Vagina (tissue), 2 donors: Measurements from ENCODE around the gene SSH3.

ENCODE experiments used
- CTCF ChIP-seq, 3 experiments: fragments of 450-650 bp in 2 of 3; fragments of 200-600 bp in 1 of 3; sonication (generic) in 1 of 3; IDR thresholded peaks; one replicate each; pipeline ENCODE4 v1.5.1; 2017 to 2019; ENCODE audit warnings: antibody characterized with exemption in 3 of 3, mild to moderate bottlenecking in 2 of 3, moderate library complexity in 2 of 3
- POLR2A ChIP-seq, 2 donors: fragments of 450-650 bp; IDR thresholded peaks; one replicate each; pipeline ENCODE4 v1.6.1; 2017; ENCODE audit warnings: antibody characterized with exemption in 2 of 2, mild to moderate bottlenecking in 2 of 2, moderate library complexity in 2 of 2
- POLR2AphosphoS5 ChIP-seq, 2 donors: sonication (generic); formaldehyde crosslinking; IDR thresholded peaks; one replicate each; pipeline ENCODE4 v1.9.0; 2017; ENCODE audit warnings: antibody characterized with exemption in 2 of 2, mild to moderate bottlenecking in 2 of 2, low read depth in 1 of 2; ENCODE audit not compliant: insufficient read depth in 1 of 2

- TF ChIP-seq CTCF (IDR thresholded peaks at IDR 0.05): no peak
- TF ChIP-seq POLR2AphosphoS5 (IDR thresholded peaks at IDR 0.05; ENCODE audit: insufficient read depth in 1 of 2, low read depth in 1 of 2): no peak
- TF ChIP-seq POLR2A (IDR thresholded peaks at IDR 0.05): no peak
These were observed 18.7 kb downstream of the SSH3 start for GRCh38 chr11:67322049-67322448.
